ENCODE measurements around the gene DEPDC1. TPM values are rescaled to one million over a fixed set of nuclear protein-coding genes. Genes with fewer than 3 reads are reported as not detected.

The DEPDC1 gene
- total RNA-seq, 1 experiment from 2014 or later: 20.3 TPM

DNA sequence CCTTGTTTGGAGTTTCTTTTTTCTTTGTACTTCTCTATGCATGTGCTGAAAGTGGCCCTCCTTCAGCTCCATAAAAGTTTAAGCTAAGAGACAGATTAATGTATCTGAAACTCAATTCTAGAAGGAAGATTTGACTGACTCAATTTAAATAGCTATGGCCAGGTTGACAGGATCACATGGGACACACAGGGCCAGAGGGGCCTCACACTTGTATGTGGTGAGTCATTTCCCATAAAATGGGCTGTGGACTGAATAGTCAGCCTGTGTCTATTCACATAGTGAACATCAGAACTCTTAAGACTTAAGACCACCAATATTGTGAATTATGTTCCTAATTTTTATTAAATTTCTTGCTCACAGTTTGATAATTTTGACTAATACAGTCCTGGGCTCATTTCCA lies 45.7 kb upstream of the DEPDC1 start:
- no peak overlapping the region for H3K4me3 Mint-ChIP-seq (ENCODE audit: unreplicated experiment)
- H3K9me3 Mint-ChIP-seq (ENCODE audit: unreplicated experiment): no peaks in the 10 kb centered on the region
- CTCF ChIA-PET: no interaction called here

DNA sequence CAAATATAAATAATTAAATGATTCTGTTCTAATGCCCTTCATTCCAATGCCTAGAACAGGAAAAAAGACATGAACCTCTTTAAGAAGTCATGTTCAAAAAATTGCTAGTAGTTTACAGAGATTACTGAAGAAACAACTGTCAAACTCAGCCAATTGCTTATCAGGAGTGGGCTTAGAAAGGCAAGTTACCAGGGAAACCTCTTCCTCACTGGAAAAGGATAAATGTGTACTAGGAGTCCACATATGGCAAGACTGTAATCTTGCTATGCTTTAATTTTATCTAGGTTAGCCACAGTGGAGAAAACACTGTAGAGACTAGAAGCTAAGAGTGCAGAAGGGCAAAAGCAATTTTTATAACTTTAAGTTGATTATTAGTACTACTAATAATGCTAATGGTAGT lies 42.1 kb upstream of the DEPDC1 start:
- H3K36me3 ChIP-seq (ENCODE audit: control insufficient read depth, insufficient read depth, low read length): no peaks in the 10 kb centered on the region
- H3K4me3 ChIP-seq (ENCODE audit: low read depth, low read length): no peak overlapping the region
- Mint-ChIP-seq H3K9me3 (ENCODE audit: unreplicated experiment) (no peaks in the 10 kb centered on the region), H3K36me3 (ENCODE audit: insufficient read depth, unreplicated experiment) (no peaks in the 10 kb centered on the region), H3K4me1 (ENCODE audit: low read depth, unreplicated experiment) (no peaks in the 10 kb centered on the region), H3K27ac (ENCODE audit: unreplicated experiment) (no peak overlapping the region), H3K27me3 (ENCODE audit: insufficient read depth, unreplicated experiment) (peaks cover 2% of the 10 kb centered on the region), H3K4me3 (ENCODE audit: unreplicated experiment) (no peak overlapping the region)
- TF ChIP-seq, protein P1, sequence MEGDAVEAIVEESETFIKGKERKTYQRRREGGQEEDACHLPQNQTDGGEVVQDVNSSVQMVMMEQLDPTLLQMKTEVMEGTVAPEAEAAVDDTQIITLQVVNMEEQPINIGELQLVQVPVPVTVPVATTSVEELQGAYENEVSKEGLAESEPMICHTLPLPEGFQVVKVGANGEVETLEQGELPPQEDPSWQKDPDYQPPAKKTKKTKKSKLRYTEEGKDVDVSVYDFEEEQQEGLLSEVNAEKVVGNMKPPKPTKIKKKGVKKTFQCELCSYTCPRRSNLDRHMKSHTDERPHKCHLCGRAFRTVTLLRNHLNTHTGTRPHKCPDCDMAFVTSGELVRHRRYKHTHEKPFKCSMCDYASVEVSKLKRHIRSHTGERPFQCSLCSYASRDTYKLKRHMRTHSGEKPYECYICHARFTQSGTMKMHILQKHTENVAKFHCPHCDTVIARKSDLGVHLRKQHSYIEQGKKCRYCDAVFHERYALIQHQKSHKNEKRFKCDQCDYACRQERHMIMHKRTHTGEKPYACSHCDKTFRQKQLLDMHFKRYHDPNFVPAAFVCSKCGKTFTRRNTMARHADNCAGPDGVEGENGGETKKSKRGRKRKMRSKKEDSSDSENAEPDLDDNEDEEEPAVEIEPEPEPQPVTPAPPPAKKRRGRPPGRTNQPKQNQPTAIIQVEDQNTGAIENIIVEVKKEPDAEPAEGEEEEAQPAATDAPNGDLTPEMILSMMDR (IDR thresholded peaks at IDR 0.05; ENCODE audit: insufficient read depth in 1 of 2, low read depth in 1 of 2, low read length in 1 of 2, severe bottlenecking in 1 of 2, unreplicated experiment in 1 of 2): no peak
- intact Hi-C loops (cut with micrococcal nuclease; ENCODE audit: unreplicated experiment): no loop called here
- BruUV-seq (replicated peaks): no TSS peak
- no peaks in the 10 kb centered on the region for H3K9me3 ChIP-seq
- ChIA-PET CTCF (no interaction called here), POLR2A (no interaction called here)
- H3K4me1 ChIP-seq: no peaks in the 10 kb centered on the region
- H3K27me3 ChIP-seq (replicated peaks; ENCODE audit: control insufficient read depth, insufficient read depth, low read length): no peaks in the 10 kb centered on the region
- DNase-seq: no peak

More for the DNA sequence above, 45.7 kb upstream of the DEPDC1 start:
- H3K27ac Mint-ChIP-seq (ENCODE audit: unreplicated experiment): no peak overlapping the region
- H3K4me1 ChIP-seq: no peaks in the 10 kb centered on the region
- no peak for DNase-seq
- TF ChIP-seq, protein P1 (IDR thresholded peaks at IDR 0.05; ENCODE audit: insufficient read depth in 1 of 2, low read depth in 1 of 2, low read length in 1 of 2, severe bottlenecking in 1 of 2, unreplicated experiment in 1 of 2): no peak
- H3K36me3 Mint-ChIP-seq (ENCODE audit: insufficient read depth, unreplicated experiment): no peaks in the 10 kb centered on the region
- H3K36me3 ChIP-seq (ENCODE audit: control insufficient read depth, insufficient read depth, low read length): no peaks in the 10 kb centered on the region
- POLR2A ChIA-PET: no interaction called here
- peaks cover 2% of the 10 kb centered on the region for H3K27me3 Mint-ChIP-seq (ENCODE audit: insufficient read depth, unreplicated experiment)
- no peaks in the 10 kb centered on the region for H3K4me1 Mint-ChIP-seq (ENCODE audit: low read depth, unreplicated experiment)
- BruUV-seq (replicated peaks): no TSS peak
- intact Hi-C loops (cut with micrococcal nuclease; ENCODE audit: unreplicated experiment): no loop called here
- no peaks in the 10 kb centered on the region for H3K27me3 ChIP-seq (replicated peaks; ENCODE audit: control insufficient read depth, insufficient read depth, low read length)
- no peaks in the 10 kb centered on the region for H3K9me3 ChIP-seq
- H3K4me3 ChIP-seq (ENCODE audit: low read depth, low read length): no peak overlapping the region

DNA sequence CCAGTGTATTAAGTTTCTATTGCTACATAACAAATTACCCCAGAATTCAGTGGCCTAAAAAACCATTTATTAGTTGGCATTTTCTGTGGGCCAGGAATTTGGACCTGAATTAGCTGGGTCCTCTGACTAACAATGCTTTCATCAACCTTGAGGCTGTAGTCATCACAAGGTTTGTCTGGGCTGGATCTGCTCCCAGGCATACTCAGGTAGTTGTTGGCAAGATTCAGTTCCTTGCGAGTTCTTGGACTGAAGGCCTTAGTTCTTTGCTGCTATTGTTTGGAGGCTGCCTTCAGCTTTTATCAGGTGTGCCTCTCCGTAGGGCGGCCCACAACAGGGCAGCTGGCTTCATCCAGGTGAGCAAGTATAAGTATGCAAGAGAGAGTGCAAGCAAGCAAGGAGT lies 31.4 kb upstream of the DEPDC1 start:
- BruUV-seq (replicated peaks): no TSS peak
- H3K36me3 Mint-ChIP-seq (ENCODE audit: insufficient read depth, unreplicated experiment): no peaks in the 10 kb centered on the region
- ChIA-PET POLR2A (no interaction called here), CTCF (interaction anchor here (0.9 kb wide), 1 partner anchor 31 kb away, joined by 3 read pairs; the partner anchor contains the start of gene DEPDC1)
- Histone ChIP-seq H3K27me3 (replicated peaks; ENCODE audit: control insufficient read depth, insufficient read depth, low read length) (no peaks in the 10 kb centered on the region), H3K4me1 (no peaks in the 10 kb centered on the region), H3K4me3 (ENCODE audit: low read depth, low read length) (no peak overlapping the region), H3K36me3 (ENCODE audit: control insufficient read depth, insufficient read depth, low read length) (no peaks in the 10 kb centered on the region), H3K9me3 (no peaks in the 10 kb centered on the region)
- H3K4me3 Mint-ChIP-seq (ENCODE audit: unreplicated experiment): no peak overlapping the region
- intact Hi-C loops (cut with micrococcal nuclease; ENCODE audit: unreplicated experiment): no loop called here
- H3K27ac Mint-ChIP-seq (ENCODE audit: unreplicated experiment): no peak overlapping the region
- peaks cover 6% of the 10 kb centered on the region for H3K27me3 Mint-ChIP-seq (ENCODE audit: insufficient read depth, unreplicated experiment)
- H3K9me3 Mint-ChIP-seq (ENCODE audit: unreplicated experiment): no peaks in the 10 kb centered on the region
- DNase-seq: no peak
- no peaks in the 10 kb centered on the region for H3K4me1 Mint-ChIP-seq (ENCODE audit: low read depth, unreplicated experiment)
- TF ChIP-seq, protein P1 (IDR thresholded peaks at IDR 0.05; ENCODE audit: insufficient read depth in 1 of 2, low read depth in 1 of 2, low read length in 1 of 2, severe bottlenecking in 1 of 2, unreplicated experiment in 1 of 2): no peak
